ENCODE measurements around the gene IFITM5.

Gene IFITM5

GRCh38 chr11:257766-258493 is 41.4 kb downstream of the IFITM5 start:
- no peak for DNase-seq

DNA sequence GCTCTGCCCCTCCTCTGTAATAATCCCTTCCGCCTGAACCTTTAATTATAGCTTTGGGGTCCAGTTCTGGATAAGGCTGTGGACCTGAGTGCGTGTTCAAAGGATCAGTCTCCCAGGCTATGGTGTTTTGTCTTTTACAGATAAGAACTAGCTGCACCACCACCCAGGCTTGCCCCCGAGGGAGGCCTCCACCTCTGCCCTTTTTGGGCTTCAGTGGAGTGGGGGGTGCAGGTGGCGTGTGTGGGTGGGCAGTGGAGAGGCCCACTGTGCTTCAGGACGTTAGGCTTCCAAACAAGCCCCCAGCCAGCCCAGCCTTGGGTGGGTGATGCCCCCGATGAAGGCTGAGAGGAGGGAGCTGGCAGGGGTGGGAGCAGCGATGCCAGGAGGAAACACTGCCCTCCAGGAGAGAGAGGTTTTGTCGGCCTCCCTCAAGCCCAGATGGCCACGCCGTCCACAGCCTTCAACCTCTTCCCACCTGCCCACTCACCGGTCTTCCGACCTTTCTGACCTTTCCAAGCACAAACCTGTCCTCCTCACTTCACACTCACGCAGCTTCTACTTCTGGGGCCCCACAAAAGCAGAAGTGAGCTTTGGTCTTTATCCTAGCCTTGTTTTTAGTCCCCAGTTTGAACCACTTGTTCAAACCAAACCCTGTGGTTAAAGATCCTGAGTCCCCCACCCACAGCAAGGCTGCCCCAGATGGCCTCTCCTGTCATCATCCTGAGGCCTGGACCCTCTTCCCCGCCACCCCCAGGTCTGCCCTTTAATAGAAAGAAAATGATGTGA is 42.2 kb downstream of the IFITM5 start:
- DNase-seq = no peak

DNA sequence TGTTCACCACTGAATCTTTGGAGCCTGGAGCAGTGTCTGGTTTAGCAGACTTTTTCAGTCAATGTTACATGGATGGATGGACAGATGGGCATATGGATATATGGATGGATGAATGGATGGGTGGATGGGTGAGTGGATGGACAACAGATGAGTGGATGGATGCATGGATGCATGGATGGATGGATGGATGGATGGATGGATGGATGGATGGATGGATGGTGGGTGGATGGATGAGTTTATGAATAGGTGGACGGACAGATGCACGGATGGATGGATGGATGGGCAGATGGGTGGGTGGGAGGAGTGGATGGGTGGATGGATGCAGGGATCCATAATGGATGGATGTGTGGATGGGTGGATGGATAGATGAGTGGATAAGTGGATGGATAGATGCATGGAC is 43.5 kb downstream of the IFITM5 start:
- no peak for DNase-seq

- no peak for DNase-seq
These were observed 44.1 kb downstream of the IFITM5 start for GRCh38 chr11:255176-255575.

GRCh38 chr11:253886-254270 is 45.4 kb downstream of the IFITM5 start:
- DNase-seq = no peak

DNA sequence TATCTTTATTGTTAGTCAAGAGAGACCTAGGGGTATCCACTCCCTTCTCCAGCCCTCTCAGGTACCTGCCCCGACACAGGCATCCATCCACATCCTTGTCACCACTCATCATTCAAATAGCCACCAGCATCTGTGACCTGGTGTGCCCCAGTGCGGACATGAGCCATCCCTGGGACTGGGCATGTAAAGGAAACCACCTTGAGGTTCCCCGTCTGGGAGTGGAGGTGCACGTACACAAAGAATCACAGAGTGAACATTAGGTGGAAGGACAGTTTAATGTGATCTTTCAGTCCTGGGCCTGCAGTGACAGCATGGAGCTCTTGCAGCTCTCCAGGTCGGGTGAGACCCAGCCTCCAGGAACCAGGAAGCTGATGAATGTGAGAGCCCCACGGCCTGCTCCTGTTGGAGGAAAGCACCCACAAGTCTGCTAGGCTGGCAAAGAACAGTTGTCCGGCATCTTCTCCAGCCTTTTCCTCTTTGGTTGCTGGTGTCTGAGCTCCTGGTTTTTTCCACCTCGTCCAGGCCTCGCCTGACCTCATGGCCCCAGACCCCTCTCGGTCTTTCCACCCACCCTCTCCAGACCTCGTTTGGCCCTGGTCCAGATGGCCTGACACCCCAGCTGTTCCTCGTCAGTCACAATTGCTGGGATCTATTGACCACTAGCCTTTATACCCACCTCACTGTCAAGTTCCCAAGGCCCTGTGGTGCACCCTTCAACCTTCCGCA is 46.0 kb downstream of the IFITM5 start:
- DNase-seq = no peak

- no peak for DNase-seq
These were observed 46.7 kb downstream of the IFITM5 start for GRCh38 chr11:252666-253065.

- no peak for DNase-seq
These were observed 47.8 kb downstream of the IFITM5 start for GRCh38 chr11:251550-251949.

- DNase-seq = peak; percentile 63
These were observed 48.5 kb downstream of the IFITM5 start for GRCh38 chr11:250740-251299.

DNA sequence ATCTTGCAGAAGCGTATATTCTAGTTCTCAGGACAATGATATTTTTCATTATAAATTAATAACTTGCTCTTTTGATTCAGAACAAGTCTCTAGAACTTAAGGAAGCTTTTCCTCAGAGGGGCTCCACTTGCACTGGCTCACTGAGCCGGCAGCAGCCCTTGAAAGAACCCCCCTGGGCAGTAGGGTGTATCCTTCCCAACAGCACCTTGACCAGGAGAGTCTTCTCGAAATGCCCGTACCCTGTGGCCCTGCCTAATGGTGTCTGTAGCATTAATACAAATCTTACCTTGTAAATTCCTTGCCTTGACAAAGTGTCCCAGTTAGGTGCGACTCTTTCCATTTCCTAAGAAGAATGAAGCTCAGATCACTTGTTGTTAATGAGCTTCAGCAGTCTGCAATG is 49.1 kb downstream of the IFITM5 start:
- DNase-seq = no peak

GRCh38 chr11:249062-249461 is 50.3 kb downstream of the IFITM5 start:
- DNase-seq = no peak
